Fibroblast of peridontal ligament (primary cell): Measurements from ENCODE around the gene ALG3.

Source experiments
- DNase-seq: peaks from one replicate; pipeline ENCODE4 v3.0.0-alpha.2; 2010; ENCODE audit errors: extremely low read depth

Gene ALG3

DNA sequence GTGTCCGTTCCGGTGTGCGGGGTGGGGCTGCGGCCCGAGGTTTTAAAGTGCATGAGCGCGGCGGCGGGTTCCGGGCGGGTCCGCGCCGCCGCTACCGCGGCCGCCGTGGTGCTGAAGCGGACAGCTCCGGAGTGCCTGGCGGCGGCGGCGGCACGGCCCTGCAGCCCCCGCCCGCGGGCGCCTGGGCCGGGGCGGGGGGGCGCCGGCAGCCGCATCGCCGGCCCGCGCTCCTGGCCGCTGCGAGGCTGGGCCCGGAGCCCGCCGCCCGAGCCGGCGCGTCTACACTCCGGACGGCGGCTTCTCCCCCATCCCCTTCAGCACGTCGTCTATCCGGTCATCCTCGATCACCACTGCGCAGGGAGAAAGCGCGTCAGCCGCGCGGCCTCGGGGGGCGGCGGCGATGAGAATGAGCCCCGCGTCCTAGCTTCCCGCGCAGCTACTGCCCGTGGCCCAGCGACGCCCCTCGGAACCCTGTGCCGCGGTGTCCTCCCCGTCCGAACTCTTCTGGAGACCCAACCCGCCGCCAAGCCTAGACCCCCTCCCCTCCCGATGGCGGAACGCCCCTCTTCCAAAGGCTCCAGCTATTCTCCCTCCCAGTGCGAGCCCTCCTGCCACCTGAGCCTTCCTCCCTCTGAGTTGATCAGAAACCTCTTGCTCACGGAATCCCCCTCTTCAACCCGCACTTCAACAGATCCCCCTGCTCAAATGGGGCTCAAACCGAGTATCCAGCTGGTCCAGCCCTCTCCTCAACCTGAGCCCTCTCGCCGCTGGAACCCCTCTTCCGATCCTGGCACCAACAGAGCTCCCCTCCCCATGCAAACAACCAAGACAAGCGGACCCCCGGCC lies 11.3 kb upstream of the ALG3 start:
- DNase-seq = peak; percentile 3

DNA sequence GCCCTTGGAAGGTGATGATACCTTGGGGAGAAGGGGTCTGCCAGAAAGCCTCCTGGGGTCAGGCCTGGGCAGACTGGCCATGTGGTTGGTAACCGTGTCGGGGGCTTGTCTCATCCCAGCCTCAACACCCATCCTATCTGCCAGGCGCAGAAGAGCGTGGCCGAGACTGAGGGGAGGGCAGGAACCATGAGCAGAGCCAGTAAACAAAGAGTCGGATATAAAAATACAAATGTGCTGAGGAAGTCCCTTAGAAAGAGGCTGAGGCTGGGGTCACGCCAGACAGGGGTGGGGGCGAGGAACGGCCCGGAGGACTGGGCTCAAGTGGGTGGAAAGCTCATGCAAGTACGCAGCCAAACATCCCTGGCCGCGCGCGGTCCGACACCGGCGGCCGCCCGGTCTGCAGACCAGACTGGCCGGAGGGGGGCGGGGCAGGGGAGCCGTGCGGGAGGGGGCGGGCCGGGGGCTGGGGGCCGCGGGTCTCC lies 10.7 kb upstream of the ALG3 start:
- DNase-seq = no peak

DNA sequence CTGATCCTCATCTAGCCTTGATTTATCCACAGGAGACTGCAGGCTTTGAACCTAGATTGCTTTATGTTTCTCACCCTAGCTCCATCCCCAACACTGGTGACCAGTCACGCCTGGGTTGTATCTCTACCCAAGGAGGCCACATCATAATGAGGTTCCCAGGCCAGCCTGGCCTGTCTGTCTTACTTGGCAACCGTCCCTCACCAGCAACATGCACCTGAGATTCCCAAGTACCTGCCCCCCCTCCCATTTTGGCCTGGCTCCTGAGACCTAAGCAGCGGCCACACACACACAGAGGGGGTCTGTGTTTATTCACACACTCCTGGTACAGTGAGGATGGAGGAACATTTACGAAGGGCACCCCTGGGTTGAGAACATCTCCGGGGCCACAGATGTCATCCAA lies 10.2 kb upstream of the ALG3 start:
- no peak for DNase-seq

DNA sequence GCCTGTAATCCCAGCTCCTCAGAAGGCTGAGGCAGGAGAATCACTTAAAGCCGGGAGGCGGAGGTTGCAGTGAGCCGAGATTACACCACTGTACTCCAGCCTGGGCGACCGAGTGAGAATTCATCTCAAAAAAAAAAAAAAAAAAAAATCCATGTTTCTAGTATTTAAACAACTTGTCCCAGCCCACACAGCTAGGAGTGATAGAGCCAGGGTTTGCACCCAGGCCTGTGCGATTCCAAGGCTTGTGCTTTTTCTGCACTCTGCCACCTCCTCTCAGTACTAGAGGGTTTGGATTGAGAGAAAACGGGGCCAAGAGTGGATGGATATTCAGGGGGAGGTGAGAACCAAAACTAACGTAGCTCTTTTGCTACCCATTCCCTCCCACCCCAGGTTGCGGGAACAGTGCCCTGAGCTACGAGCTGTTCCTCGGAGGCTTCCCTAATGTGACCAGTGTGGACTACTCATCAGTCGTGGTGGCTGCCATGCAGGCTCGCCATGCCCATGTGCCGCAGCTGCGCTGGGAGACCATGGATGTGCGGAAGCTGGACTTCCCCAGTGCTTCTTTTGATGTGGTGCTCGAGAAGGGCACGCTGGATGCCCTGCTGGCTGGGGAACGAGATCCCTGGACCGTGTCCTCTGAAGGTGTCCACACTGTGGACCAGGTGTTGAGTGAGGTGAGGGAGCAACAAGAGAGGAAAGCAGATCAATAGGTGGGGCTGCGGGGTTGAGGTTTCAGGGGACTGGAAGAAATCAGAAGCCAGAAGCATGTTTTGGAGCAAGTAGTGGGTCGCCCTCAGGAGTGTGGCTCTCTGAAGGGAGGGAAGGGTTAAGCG lies 8.5 kb upstream of the ALG3 start:
- no peak for DNase-seq

DNA sequence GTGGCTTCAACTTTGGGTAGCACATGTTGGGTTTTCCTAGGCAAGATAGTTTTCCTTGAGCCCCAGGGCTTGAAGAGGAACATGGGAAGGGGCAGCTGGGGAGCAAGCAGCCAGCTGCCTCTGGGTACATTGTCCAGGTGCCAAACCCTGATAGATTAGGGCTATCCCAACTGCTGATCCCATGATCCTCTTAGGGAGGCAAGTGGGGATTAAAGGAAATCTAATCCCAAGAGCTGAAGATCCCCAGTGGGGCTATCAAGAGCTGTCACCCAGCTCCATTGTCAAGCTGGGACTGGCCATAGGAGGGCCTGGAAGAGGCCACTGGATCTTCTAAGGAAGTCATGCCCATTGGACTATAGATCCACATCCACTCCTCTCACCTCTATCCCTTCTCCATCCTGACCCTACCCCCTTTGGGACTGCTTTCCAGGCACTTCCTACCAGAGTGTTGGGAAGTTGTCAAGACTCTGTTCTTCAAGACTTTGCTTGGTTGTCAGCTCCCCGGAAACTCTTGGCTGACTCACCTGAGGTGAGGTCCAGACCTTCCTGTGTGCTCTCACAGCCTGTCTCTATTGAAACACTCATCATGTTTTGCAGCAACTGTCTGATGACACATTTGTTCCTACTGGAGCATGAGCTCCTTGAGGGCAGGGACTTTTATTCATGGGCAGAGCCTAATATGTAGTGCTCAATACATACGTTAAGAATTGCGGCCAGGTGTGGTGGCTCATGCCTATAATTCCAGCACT lies 6.7 kb upstream of the ALG3 start:
- DNase-seq = no peak

DNA sequence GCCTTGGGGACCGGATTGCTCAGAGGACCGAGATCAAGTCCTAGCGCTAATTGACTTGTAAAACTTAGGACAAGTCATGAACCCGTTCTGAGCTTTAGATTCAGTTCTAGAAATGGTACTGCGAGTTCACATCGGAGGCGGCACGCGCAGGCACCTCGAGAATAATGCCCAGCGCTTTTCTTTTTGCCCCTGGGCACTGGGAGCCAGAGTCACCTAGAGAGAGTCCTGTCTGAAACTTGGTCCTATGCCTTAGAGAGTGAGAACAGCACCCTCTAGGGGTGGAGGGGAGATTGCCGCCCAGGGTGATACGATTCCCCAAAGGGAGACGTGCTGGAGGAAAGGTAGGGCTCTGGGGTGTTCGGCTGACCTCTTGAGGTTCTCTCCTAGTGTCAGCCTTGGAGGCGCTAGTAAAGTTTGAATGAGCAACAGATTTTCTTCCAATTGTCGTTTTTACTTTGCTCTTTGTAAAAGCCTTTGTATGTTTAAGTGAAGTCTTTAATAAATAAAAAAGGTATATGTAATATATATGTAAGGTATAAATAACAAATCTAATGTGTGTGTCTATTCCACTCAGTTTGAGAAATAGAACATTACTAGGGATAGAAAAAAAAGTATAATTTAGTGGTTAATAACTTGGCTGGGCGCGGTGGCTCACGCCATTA lies 1.5 kb upstream of the ALG3 start:
- DNase-seq = peak; percentile 87

DNA sequence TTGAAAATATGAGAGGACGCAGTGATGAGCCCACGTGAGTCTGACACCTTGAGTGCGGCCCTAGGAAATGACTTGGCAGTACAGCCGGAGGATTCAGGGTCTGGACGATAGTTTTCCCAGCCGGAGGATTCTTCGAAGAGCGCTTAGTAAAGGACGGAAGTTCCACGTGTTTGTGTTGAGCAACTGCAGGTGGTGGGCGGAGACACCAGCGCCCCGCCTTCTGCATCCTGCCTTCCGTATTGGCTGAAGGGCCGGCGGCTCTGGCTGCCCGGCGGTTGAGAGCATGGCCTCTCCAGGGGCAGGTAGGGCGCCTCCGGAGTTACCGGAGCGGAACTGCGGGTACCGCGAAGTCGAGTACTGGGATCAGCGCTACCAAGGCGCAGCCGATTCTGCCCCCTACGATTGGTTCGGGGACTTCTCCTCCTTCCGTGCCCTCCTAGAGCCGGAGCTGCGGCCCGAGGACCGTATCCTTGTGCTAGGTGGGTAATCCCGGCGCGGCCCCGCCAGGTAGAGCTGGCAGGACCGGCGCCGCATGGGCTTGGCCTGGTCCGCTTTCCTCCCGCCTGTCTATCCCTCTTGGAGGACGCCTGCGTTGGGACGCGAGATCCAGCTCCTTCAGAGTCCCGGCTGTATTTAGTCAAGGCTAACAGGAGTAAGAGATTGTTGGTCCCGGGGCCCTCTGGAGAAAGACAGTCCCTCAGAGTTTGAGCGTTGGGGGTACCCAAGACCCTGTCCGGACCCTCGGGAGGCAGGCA lies 827 bp upstream of the ALG3 start, which contains the start of gene EEF1AKMT4:
Gene EEF1AKMT4, plus strand, starts transcription at position 261 of the 755 bp plus-strand sequence. Its CDS starts 23 bp downstream, at position 284.
- peak; percentile 98 for DNase-seq

DNA sequence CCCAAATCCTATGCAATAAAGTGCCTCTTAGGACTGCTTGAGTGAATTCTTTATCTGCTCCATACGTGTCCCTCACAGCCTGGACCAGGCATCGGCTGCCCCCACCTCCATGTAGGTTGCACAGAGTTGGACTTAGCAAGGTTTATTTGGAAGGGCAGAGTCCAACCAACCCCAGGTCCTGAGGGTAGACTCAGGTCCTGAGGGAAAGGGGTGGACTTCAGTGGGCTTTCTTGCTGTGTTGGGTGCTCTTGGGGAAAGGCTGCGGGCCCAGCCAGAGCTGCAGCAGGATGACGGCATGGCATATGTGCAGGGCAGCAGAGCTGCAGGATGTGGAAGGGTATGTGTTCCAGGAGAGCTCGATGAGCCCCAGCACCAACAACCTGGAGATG lies 6.5 kb downstream of the ALG3 start:
- DNase-seq = no peak

DNA sequence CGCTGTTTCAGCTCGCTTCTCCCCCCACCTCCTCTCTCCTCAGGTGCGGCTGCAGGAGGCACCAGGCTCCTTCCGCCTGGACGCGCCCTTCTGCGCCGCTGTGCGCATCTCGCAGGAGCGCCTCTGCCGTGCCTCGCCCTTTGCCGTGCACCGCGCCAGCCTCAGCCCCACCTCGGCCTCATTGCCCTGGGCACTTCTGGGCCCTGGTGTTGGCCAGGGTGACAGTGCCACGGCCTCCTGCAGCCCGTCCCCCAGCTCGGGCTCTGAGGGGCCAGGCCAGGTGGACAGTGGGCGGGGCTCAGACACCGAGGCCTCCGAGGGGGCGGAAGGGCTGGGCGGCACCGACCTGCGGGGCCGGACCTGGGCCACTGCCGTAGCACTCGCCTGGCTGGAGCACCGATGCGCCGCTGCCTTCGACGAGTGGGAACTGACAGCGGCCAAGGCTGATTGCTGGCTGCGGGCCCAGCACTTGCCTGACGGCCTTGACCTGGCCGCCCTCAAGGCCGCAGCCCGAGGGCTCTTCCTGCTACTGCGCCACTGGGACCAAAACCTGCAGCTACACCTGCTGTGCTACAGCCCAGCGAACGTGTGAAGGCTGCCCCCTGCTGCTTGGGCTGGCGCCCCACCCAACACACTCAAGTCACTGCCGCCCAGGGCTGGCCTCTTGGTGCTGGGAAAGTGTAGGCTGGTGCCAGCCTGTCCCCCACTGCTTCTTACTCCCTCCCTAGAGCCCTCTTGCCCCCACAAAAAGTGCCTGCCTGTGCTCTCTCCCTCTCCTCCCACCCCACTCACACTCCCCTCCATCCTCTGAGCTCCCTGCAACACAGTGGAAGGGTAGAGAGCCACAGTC lies 7.1 kb downstream of the ALG3 start:
- no peak for DNase-seq

DNA sequence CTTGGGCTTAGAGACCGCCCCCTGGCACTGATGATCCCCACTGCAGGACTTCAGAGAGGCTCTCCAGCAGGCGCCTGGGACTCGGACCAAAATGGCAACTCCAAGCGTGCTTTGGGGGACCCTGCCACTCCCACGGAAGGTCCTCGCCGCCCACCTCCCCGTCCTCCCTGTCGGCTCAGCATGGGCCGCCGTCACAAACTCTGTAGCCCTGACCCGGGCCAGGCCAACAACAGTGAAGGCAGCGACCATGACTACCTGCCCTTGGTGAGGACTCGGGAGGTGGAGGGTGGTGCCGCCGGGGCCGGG lies 7.7 kb downstream of the ALG3 start:
- no peak for DNase-seq

DNA sequence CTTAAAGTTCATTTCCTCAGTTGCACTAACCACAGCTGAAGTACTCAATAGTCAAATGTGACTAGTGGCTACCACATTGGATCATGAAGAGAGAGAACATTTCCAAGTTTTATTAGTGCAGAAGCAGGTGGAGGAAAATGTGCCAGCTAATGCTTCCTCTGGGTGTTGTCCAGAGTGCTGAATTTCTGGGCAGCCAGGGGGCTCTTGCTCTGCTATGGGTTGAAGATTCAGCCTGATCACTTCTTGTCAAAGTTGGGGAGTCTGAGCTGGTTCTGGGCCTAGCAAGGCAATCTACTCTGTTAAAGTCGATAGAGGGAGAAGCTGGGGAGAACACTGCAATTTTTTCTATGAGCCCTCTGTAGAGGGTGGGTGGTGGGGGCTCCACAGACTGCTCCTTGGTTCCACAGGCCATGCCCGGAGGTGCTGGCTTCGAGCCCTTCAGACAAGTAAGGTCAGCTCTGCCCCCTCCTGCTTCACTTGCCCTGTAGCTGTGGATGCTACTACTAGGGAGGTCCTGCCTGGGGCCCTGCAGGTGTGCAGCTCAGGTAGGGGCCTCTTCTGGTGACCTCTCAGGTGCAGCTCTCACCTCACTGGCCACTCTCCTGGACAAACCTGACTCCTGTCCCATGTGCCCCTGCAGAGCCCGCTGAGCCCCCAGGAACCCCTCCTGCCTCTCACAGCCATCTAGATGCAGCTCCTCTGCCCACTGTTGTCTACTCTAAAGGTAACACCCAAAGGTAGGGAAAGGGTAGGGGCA lies 8.2 kb downstream of the ALG3 start:
- peak; percentile 30 for DNase-seq

DNA sequence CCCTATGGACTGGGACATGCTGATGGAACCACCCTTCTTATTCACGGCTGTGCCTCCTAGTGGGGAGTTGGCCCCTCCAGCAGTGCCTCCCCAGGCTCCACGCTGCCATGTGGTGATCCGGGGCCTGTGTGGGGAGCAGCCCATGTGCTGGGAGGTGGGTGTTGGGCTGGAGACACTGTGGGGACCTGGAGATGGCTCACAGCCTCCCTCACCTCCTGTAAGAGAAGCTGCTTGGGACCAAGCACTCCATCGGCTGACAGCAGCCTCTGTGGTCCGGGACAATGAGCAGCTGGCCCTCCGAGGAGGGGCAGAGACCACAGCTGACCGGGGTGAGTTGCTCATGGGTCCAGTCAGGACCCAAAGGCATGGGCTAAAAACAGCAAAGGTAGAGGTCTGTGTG lies 9.1 kb downstream of the ALG3 start:
- no peak for DNase-seq

DNA sequence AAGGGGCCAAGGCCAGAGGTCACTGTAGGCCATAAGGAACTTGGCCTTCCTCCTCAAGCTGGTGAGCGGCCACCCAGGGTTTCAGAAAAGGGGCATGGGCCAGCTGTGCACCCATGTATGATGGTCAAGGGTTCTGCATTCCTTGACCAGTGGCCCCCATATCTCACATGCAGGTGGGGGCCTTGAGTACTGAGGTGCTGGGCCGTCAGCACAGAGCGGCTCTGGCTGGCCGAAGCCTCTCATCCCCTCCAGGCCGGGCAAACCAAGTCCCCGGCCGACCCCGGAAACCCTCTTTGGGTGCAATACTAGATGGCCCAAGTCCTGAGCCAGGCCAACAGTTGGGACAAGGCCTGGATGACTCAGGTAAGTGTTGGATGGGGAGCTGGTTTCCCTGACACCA lies 9.5 kb downstream of the ALG3 start:
- no peak for DNase-seq

DNA sequence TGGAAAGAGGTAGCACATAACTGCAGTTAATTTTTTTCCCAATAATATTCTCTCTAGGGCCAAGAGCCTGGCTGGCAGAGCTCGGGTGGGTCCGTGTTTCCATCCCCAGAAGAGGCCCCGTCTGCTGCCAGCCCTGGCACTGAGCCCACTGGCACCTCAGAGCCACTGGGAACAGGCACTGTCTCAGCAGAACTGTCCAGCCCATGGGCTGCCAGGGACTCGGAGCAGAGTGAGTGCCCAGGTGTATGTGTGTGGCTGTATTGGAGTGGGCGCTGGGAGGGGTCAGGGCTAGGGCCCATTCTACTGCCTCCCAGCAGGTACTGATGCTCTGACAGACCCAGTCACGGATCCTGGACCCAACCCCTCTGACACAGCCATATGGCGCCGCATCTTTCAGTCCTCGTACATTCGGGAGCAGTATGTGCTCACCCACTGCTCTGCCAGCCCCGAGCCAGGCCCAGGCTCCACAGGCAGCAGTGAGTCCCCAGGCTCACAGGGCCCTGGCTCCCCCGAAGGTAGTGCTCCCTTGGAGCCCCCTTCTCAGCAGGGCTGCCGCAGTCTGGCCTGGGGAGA lies 10.4 kb downstream of the ALG3 start:
- DNase-seq = no peak

DNA sequence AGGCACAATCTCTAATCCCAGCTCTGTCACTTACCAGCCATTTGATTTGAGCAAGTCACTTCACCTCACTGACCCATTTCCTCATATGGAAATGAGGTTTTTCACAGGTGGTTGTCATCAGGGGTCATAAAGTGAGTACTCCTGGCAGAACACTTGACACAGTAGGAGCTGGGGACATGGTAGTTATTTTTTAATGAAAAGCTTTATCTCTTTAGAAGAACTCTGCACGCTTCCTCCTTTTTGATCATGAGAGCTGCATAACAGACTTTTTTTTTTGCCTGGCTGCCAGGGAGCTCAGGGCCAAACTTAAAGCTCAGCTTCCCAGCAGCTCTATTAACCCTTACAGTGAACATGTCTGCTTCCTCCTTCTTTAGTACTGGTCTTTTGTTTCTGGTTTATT lies 11.0 kb downstream of the ALG3 start:
- no peak for DNase-seq

DNA sequence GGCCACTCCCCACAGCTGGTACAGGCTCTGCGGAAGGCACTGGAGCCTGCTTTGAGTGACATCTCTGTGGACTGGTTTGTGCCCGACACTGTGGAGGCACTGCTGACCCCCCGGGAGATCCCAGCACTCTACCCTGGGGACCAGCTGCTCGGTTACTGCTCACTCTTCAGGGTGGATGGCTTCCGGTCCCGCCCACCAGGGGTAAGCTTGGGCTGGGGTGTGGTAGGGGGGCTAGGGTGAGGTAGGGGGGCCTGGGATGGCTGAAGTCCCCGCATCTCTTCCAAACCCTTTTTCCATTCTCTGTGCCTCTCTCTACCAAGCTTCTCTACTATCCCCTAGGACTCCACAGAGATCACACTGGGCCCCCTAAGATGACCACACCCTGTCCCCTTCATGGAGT lies 11.6 kb downstream of the ALG3 start:
- no peak for DNase-seq

DNA sequence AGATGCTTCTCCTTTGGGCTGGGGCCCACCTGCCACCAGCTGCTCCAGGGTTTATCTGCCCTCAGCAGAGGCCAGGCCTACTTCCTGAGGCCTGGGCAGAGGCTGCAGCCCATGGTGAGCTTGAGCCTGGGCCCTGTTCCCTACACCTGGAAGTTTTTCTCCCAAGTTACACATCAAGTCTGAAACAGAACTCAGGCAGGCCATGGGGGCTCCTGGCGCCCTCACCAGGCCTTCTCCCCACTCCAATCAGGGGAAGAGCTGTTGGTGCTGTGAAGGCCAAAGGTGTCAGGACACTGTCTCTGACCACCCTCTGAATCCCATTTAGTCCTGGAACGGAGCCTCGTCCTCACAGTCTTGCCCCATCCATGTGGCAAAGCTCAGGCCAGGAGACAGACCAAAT lies 12.1 kb downstream of the ALG3 start:
- no peak for DNase-seq

DNA sequence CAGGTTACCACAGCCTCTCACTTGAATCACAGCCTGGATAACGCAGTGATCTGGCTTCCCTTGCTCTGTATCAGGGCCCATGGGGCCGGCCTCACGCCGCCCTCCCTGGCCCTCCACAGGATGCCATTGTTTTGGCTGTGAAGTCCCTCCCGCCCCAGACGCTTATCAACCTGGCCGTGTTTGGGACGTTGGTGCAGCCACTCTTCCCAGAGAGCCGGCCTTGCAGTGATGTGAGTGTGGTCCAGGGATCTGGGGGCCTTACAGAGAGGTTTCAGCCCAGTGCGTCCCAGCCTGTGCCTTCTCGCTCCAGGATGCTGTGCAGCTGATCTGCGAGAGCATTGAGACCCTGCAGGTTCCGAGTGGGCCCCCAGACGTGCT lies 12.7 kb downstream of the ALG3 start:
- DNase-seq = no peak
